WTC11 (cell line): ENCODE measurements around the gene TMEM158.

Experiments used
- ETV6 ChIP-seq: sonication (generic); formaldehyde crosslinking; IDR thresholded peaks from 2 replicates; pipeline ENCODE4 v1.8.1; 2022; ENCODE audit warnings: mild to moderate bottlenecking, missing genetic modification reagents
- IRF1 ChIP-seq: sonication (generic); formaldehyde crosslinking; IDR thresholded peaks from 2 replicates; pipeline ENCODE4 v1.8.0; 2023; ENCODE audit warnings: missing genetic modification reagents
- IRF2 ChIP-seq: sonication (generic); formaldehyde crosslinking; IDR thresholded peaks from 2 replicates; pipeline ENCODE4 v1.8.0; 2022; ENCODE audit warnings: low read depth, missing genetic modification reagents, borderline replicate concordance
- JUN ChIP-seq: sonication (generic); formaldehyde crosslinking; IDR thresholded peaks from 2 replicates; pipeline ENCODE4 v1.8.0; 2023; ENCODE audit warnings: mild to moderate bottlenecking, missing genetic modification reagents
- MAX ChIP-seq: sonication (generic); formaldehyde crosslinking; IDR thresholded peaks from 2 replicates; pipeline ENCODE4 v1.8.0; 2022; ENCODE audit warnings: mild to moderate bottlenecking, missing genetic modification reagents
- MXD4 ChIP-seq: fragments of 250-450 bp; sonication (Bioruptor Pico); IDR thresholded peaks from 2 replicates; pipeline ENCODE4 v1.8.0; 2021; ENCODE audit warnings: mild to moderate bottlenecking, moderate library complexity, borderline replicate concordance
- NR2C2 ChIP-seq: sonication (generic); formaldehyde crosslinking; IDR thresholded peaks from 2 replicates; pipeline ENCODE4 v1.8.0; 2022; ENCODE audit warnings: mild to moderate bottlenecking, missing genetic modification reagents
- RELA ChIP-seq: sonication (generic); formaldehyde crosslinking; IDR thresholded peaks from 2 replicates; pipeline ENCODE4 v1.8.1; 2022; ENCODE audit warnings: missing genetic modification reagents, mild to moderate bottlenecking, borderline replicate concordance
- ZNF121 ChIP-seq: sonication (generic); formaldehyde crosslinking; IDR thresholded peaks from 2 replicates; pipeline ENCODE4 v1.8.0; 2023; ENCODE audit warnings: missing genetic modification reagents
- ZNF423 ChIP-seq: fragments of 250-450 bp; sonication (Bioruptor Pico); IDR thresholded peaks from 2 replicates; pipeline ENCODE4 v2.1.2; 2022; ENCODE audit warnings: mild to moderate bottlenecking, moderate library complexity
- TF ChIP-seq, protein P1 (sequence below): sonication (generic); formaldehyde crosslinking; IDR thresholded peaks from 2 replicates; pipeline ENCODE4 v1.8.1; 2023; ENCODE audit warnings: mild to moderate bottlenecking, moderate library complexity, missing genetic modification reagents
- TF ChIP-seq, protein P2 (sequence below): fragments of 200-600 bp; IDR thresholded peaks from 2 replicates; pipeline ENCODE4 v1.8.0; 2022; ENCODE audit warnings: antibody characterized with exemption

DNA sequence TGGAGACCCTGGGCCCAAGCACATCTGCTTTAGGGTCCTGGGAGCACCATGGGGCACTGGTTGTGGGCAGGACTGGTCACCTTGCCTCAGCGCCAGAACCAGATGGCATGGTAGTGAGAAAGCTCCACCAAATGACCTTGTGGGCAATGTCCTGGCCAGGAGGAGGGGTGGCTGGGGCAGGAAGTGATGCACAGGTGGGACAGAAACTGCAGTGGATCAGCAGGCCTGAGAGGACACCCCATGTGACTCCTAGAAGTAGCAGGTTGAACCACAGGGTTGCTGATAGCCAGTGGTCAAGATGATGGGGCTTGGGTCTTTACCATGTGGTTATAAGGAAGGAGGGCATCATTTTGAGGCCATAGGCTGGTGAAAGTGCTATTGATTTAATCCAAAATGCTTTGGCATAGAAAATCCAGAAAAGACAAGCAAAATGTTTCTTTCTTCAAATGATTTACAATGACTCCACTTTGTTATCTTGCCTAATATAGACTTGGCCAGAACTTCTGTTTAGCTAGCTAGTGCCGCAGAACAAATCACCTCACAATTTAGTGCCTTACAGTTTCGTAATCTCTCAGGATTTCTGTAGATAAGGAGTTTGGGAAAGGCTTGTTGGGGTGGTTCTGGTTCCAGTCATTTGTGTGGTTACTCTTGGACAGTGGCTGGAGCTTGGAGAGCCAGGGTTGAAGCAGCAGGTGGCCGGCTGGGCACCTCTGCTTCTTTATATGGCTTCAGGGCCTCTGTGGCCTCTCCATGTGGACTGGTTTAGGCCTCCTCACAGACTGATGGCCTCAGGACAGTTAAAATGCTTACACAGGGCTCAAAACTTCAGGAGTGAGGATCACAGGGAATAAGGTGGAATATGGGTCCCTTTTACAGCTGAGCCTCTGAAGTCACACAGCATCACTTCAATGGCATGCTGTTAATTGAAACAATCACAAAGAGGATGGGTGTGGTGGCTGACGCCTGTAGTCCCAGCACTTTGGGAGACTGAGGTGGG is 27.5 kb downstream of the TMEM158 start:
- TF ChIP-seq MAX (CRISPR knock-in tag) (no peak), IRF1 (CRISPR knock-in tag) (no peak), IRF2 (CRISPR knock-in tag) (no peak), ZNF423 (no peak), ZNF121 (CRISPR knock-in tag) (no peak), MXD4 (CRISPR knock-in tag) (no peak), RELA (CRISPR knock-in tag) (no peak), JUN (CRISPR knock-in tag) (no peak), NR2C2 (CRISPR knock-in tag) (no peak), ETV6 (CRISPR knock-in tag) (no peak)
- TF ChIP-seq, protein P1, sequence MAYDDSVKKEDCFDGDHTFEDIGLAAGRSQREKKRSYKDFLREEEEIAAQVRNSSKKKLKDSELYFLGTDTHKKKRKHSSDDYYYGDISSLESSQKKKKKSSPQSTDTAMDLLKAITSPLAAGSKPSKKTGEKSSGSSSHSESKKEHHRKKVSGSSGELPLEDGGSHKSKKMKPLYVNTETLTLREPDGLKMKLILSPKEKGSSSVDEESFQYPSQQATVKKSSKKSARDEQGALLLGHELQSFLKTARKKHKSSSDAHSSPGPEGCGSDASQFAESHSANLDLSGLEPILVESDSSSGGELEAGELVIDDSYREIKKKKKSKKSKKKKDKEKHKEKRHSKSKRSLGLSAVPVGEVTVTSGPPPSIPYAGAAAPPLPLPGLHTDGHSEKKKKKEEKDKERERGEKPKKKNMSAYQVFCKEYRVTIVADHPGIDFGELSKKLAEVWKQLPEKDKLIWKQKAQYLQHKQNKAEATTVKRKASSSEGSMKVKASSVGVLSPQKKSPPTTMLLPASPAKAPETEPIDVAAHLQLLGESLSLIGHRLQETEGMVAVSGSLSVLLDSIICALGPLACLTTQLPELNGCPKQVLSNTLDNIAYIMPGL (CRISPR knock-in tag), result no peak
- TF ChIP-seq, protein P2, sequence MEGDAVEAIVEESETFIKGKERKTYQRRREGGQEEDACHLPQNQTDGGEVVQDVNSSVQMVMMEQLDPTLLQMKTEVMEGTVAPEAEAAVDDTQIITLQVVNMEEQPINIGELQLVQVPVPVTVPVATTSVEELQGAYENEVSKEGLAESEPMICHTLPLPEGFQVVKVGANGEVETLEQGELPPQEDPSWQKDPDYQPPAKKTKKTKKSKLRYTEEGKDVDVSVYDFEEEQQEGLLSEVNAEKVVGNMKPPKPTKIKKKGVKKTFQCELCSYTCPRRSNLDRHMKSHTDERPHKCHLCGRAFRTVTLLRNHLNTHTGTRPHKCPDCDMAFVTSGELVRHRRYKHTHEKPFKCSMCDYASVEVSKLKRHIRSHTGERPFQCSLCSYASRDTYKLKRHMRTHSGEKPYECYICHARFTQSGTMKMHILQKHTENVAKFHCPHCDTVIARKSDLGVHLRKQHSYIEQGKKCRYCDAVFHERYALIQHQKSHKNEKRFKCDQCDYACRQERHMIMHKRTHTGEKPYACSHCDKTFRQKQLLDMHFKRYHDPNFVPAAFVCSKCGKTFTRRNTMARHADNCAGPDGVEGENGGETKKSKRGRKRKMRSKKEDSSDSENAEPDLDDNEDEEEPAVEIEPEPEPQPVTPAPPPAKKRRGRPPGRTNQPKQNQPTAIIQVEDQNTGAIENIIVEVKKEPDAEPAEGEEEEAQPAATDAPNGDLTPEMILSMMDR, result no peak
